GM12873 (cell line): ENCODE measurements around the gene LOXL3.

ENCODE experiments used
- CTCF ChIP-seq: IDR thresholded peaks from 2 replicates; pipeline ENCODE4 v1.5.1; 2012; ENCODE audit warnings: low read depth, mild to moderate bottlenecking, moderate library complexity, low read length, control low read depth; ENCODE audit not compliant: insufficient read depth; ENCODE audit errors: missing control alignments

Gene LOXL3

DNA sequence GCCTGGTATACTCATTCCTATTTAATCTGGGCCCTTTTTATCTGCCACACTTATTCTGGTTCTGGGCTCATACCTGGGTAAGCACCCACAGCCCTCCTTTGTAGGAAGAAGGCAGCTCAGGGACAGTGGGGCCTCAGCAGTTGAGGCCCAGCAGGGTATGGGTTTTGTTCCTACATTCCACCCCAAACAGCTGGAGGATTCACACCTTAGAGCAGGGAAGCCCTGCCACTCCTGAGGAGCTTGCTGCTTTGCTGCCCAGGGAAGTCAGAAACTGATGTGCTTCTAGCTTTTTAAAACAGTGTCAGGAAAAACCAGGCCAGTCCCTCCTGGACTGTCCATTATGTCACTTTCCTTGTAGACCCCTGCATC lies 53.2 kb downstream of the LOXL3 start:
- no peak for TF ChIP-seq CTCF

DNA sequence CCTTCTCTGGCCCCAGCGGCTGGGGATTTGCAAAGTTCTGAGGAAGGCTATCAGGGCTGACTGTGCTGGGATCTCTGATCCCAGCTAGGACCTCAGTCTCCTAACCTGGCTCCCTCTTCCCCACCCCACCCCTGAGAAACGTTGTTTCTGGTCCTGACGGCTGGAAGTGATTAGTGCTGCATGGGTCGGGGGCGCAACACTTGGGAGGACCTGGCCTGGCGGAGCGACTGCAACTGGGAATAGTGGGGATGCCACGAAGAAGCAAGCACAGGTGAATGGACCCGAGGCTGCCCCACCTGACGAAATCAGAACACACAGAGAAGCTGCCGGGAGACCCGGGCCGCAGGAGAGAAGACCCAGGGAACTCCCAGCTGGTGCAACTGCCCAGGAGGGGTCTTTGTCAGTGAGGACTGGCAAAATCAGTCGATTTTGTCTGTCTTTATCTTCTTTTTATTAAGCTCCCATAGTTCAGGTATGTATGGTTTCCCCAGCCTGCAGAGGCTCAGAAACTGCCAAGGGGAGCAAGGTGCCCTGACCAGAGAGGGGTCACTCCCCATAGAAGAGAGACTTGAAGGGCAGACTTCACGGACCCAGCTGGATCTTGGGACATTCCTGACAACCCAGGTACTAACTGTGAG lies 53.7 kb downstream of the LOXL3 start:
- no peak for TF ChIP-seq CTCF

- no peak for TF ChIP-seq CTCF
Observed at GRCh38 chr2:74499267-74499939, 54.3 kb downstream of the LOXL3 start, which contains the start of gene LBX2. TSS of gene LBX2 (minus strand) at chr2:74499603. CDS start at chr2:74499537, 66 bp downstream.

DNA sequence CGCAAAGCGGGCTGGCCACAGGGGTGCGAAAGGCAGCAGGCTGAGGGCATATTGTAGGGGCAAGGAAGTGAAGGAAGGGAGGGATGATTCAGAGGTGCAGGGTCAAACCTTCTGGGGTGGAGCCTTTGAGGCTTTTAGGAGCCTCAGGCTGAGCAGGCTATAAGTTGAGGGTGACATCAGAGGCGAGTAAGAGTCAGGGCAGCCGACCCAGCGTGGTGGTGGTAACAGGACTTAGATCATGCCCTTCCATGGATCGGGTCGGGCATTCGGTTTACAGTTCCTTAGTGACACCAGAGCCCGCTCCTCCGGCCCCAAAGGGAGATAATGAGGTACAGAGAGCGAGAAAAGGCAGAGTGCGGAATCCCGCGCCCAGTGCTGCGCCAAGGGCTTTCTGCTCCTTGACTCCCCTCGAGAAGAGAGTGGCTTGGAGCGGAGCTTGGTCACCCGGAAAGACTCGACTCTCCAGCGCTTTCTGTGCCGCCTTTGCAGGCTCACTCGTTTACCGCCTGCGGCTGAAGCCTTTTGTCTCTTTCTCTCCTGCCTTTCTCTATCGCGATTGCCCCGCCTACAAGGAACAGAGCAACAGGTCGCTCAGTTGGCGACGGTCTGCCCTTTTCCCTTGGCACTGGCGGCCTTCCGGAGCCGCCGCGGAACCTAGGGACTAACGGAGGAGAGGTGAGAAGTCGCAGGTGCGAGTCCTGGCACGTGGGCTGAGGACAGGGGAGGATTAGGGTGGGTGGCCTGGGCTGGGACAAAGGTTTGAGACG lies 55.1 kb downstream of the LOXL3 start:
- TF ChIP-seq CTCF, result no peak

DNA sequence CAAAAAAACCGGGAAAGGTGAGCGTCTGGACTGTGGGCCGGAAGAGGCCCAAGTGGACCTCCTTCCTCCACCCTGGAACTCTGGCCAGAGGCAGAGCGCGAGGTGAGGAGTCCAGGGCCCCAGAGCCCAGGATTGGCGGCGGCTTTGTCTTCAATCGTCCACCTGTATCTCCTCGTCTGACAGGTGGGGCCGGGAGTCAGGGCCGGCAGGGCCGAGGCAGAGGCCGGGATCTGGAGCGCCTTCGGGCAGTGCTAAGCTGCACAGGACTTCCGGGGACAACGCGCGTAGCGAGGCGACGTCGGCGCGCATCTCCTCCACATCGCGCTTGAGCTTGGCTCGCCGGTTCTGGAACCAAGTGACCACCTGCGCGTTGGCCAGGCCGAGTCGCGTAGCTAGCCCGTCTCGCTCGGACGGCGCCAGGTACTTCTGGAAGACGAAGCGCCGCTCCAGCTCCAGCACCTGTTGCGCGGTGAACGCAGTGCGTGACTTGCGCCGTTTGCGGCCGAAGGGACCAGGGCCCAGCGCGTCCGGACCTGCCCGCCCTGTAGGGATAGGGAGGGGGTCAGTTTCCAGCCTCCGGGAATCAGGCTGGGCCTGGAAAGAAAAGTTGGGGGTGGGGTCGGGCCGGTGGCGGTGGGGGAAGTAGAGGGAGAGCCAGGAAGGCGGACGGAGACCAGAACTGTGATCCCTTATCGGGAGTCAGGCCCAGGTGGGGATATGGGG lies 55.8 kb downstream of the LOXL3 start:
- no peak for TF ChIP-seq CTCF

DNA sequence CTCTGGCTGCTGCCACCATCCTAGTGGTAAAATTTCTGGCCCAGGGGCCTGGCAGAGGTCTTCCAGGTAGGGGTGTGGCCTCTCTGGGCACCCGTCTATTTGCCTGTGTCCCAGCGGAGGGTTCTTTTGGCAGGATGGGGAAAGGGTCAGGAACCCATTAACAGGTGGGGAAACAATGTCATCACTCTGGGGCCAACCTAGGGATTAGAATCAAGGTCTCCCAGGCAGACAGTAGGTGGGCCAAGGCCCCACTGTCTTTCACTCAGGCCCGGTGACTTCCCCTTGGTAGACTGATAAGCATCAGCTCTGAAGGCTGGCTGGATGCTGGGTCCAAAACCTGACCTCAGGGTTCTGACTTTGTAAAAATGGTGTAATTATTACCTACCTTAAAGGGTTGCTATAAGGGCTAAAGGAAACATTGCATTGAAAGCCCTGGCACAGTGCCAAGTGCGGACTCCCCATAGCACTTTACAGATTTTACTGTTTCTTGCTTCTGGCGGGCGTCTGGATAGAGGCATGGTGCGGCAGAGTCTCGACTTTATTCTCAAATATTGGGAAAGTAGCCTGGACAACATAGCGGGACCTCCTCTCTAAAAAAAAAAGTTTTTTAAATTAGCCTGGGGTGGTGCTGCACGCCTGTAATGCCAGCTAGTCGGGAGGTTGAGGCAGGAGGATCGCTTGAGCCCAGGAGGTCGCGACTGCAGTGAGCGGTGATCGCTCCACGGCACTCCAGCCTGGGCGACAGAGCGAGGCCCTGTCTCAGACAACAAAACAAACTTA lies 56.6 kb downstream of the LOXL3 start:
- TF ChIP-seq CTCF, result no peak
